HEK293 (cell line): ENCODE data around the gene GOLGA2.

Experiments
- CTCF ChIA-PET: fragments of 350-600 bp; formaldehyde crosslinking; extraction: SDS; loops from one replicate; lab custom pipeline; 2021; ENCODE audit warnings: antibody characterized with exemption; lab: Yijun Ruan, JAX
- POLR2A ChIA-PET: fragments of 300-600 bp; formaldehyde crosslinking; extraction: SDS; loops from one replicate; lab custom pipeline; 2020; ENCODE audit warnings: antibody characterized with exemption, inconsistent platforms; lab: Yijun Ruan, JAX
- H3K27ac ChIP-seq: fragments of 200-500 bp; sonication (Bioruptor generic); 2 replicates; pipeline ENCODE4 v1.5.1; 2014; ENCODE audit warnings: low read depth, low read length, control low read depth, inconsistent platforms; ENCODE audit errors: extremely low read depth
- H3K36me3 ChIP-seq, 2 experiments: fragments of 200-500 bp in 1 of 2; sonication (Bioruptor generic) in 1 of 2; 1 replicate in 1 of 2; 2 replicates in 1 of 2; pipeline ENCODE4 v1.5.1; 2014 to 2017; ENCODE audit warnings: inconsistent platforms in 2 of 2, low read length in 2 of 2; ENCODE audit not compliant: control insufficient read depth in 2 of 2, insufficient read depth in 1 of 2
- H3K4me1 ChIP-seq: fragments of 200-500 bp; sonication (Bioruptor generic); 2 replicates; pipeline ENCODE4 v1.5.1; 2014; ENCODE audit warnings: mild to moderate bottlenecking, low read length, inconsistent platforms; ENCODE audit not compliant: control insufficient read depth, insufficient read depth
- H3K4me3 ChIP-seq: 2 replicates; pipeline ENCODE4 v1.5.1; 2011; ENCODE audit warnings: low read depth, mild to moderate bottlenecking, control low read depth, low read length, moderate library complexity
- H3K9me3 ChIP-seq: fragments of 200-500 bp; sonication (Bioruptor generic); 2 replicates; pipeline ENCODE4 v1.5.1; 2014; ENCODE audit warnings: low read depth, low read length, inconsistent platforms; ENCODE audit not compliant: control insufficient read depth, insufficient read depth
- BCL11B ChIP-seq: fragments of 450-650 bp; formaldehyde crosslinking; IDR thresholded peaks from 2 replicates; pipeline ENCODE4 v1.5.1; 2016; ENCODE audit warnings: low read depth, missing biosample characterization, missing genetic modification characterization
- EGR2 ChIP-seq: fragments of 450-650 bp; formaldehyde crosslinking; IDR thresholded peaks from 2 replicates; pipeline ENCODE4 v1.5.1; 2016; ENCODE audit warnings: low read depth, missing biosample characterization, missing genetic modification characterization
- GLI4 ChIP-seq: fragments of 450-650 bp; formaldehyde crosslinking; IDR thresholded peaks from 2 replicates; pipeline ENCODE4 v1.5.1; 2016; ENCODE audit warnings: missing biosample characterization, missing genetic modification characterization
- GLIS2 ChIP-seq: fragments of 450-650 bp; formaldehyde crosslinking; IDR thresholded peaks from 2 replicates; pipeline ENCODE4 v1.5.1; 2016; ENCODE audit warnings: missing biosample characterization, missing genetic modification characterization
- KLF16 ChIP-seq: fragments of 450-650 bp; formaldehyde crosslinking; IDR thresholded peaks from 2 replicates; pipeline ENCODE4 v1.5.1; 2017; ENCODE audit warnings: missing biosample characterization, missing genetic modification characterization
- KLF17 ChIP-seq: fragments of 450-650 bp; formaldehyde crosslinking; IDR thresholded peaks from 2 replicates; pipeline ENCODE4 v1.5.1; 2016; ENCODE audit warnings: missing biosample characterization, missing genetic modification characterization
- KLF7 ChIP-seq: fragments of 450-650 bp; formaldehyde crosslinking; IDR thresholded peaks from 2 replicates; pipeline ENCODE4 v1.5.1; 2016; ENCODE audit warnings: missing biosample characterization, missing genetic modification characterization, borderline replicate concordance
- KLF9 ChIP-seq: fragments of 450-650 bp; formaldehyde crosslinking; IDR thresholded peaks from 2 replicates; pipeline ENCODE4 v1.5.1; 2016; ENCODE audit warnings: missing biosample characterization, missing genetic modification characterization, low read depth
- SCRT1 ChIP-seq: fragments of 450-650 bp; formaldehyde crosslinking; IDR thresholded peaks from 2 replicates; pipeline ENCODE4 v1.5.1; 2016; ENCODE audit warnings: missing biosample characterization, missing genetic modification characterization, borderline replicate concordance
- TSHZ1 ChIP-seq: fragments of 450-650 bp; formaldehyde crosslinking; IDR thresholded peaks from 2 replicates; pipeline ENCODE4 v1.5.1; 2016; ENCODE audit warnings: missing biosample characterization, missing genetic modification characterization, borderline replicate concordance
- ZBTB8A ChIP-seq: fragments of 450-650 bp; formaldehyde crosslinking; IDR thresholded peaks from 2 replicates; pipeline ENCODE4 v1.5.1; 2016; ENCODE audit warnings: missing biosample characterization, missing genetic modification characterization
- ZFHX2 ChIP-seq: fragments of 450-650 bp; formaldehyde crosslinking; conservative IDR thresholded peaks from 2 replicates; pipeline ENCODE4 v1.5.1; 2016; ENCODE audit warnings: missing biosample characterization, missing genetic modification characterization
- ZFP3 ChIP-seq: fragments of 450-650 bp; formaldehyde crosslinking; IDR thresholded peaks from 2 replicates; pipeline ENCODE4 v1.5.1; 2016; ENCODE audit warnings: low read depth, missing biosample characterization, missing genetic modification characterization
- ZNF10 ChIP-seq: fragments of 450-650 bp; formaldehyde crosslinking; IDR thresholded peaks from 2 replicates; pipeline ENCODE4 v1.5.1; 2017; ENCODE audit warnings: missing biosample characterization, missing genetic modification characterization
- ZNF214 ChIP-seq: fragments of 450-650 bp; formaldehyde crosslinking; IDR thresholded peaks from 2 replicates; pipeline ENCODE4 v1.5.1; 2017; ENCODE audit warnings: missing biosample characterization, mild to moderate bottlenecking, missing genetic modification characterization, borderline replicate concordance
- ZNF274 ChIP-seq, 2 experiments: fragments of 200-500 bp in 1 of 2; fragments of 450-650 bp in 1 of 2; sonication (Bioruptor generic) in 1 of 2; formaldehyde crosslinking in 1 of 2; IDR thresholded peaks; 2 replicates each; pipeline versions ENCODE4 v1.5.1 to v1.6.1; 2014 to 2016; ENCODE audit warnings: borderline replicate concordance in 1 of 2, inconsistent platforms in 1 of 2, low read length in 1 of 2, missing biosample characterization in 1 of 2, missing genetic modification characterization in 1 of 2
- ZNF501 ChIP-seq: fragments of 450-650 bp; formaldehyde crosslinking; IDR thresholded peaks from 2 replicates; pipeline ENCODE4 v1.5.1; 2016; ENCODE audit warnings: missing biosample characterization, missing genetic modification characterization
- ZNF529 ChIP-seq: fragments of 450-650 bp; formaldehyde crosslinking; IDR thresholded peaks from 2 replicates; pipeline ENCODE4 v1.5.1; 2017; ENCODE audit warnings: missing genetic modification characterization, missing biosample characterization; ENCODE audit not compliant: insufficient replicate concordance
- ZNF555 ChIP-seq: fragments of 450-650 bp; formaldehyde crosslinking; conservative IDR thresholded peaks from 2 replicates; pipeline ENCODE4 v1.5.1; 2017; ENCODE audit warnings: missing biosample characterization, mild to moderate bottlenecking, missing genetic modification characterization, inconsistent platforms
- ZNF626 ChIP-seq: fragments of 450-650 bp; sonication (Bioruptor Pico); formaldehyde crosslinking; IDR thresholded peaks from 2 replicates; pipeline ENCODE4 v1.5.1; 2018; ENCODE audit warnings: missing biosample characterization, missing genetic modification characterization, inconsistent platforms
- ZNF658 ChIP-seq: fragments of 450-650 bp; formaldehyde crosslinking; IDR thresholded peaks from 2 replicates; pipeline ENCODE4; 2016; ENCODE audit warnings: missing biosample characterization, missing genetic modification characterization
- ZNF692 ChIP-seq: fragments of 450-650 bp; formaldehyde crosslinking; IDR thresholded peaks from 2 replicates; pipeline ENCODE4 v1.5.1; 2016; ENCODE audit warnings: missing biosample characterization, missing genetic modification characterization

GOLGA2 gene

GRCh38 chr9:128211186-128211980 is 64.4 kb downstream of the GOLGA2 start:
- ChIA-PET CTCF (interaction anchor here (0.6 to 1.3 kb wide), 3 partner anchors 8 to 1733 kb away, joined by 3 to 6 read pairs (median 4); partner anchors contain the start of gene DNM1), POLR2A (interaction anchor here (0.7 to 1.5 kb wide), 6 partner anchors 13 to 65 kb away, joined by 3 to 8 read pairs (median 4); partner anchors contain the start of genes BBLN, GOLGA2 and SWI5)
- Histone ChIP-seq H3K9me3 (no peaks in the 10 kb centered on the region), H3K4me3 (no peak overlapping the region), H3K36me3 (no peaks in the 10 kb centered on the region), H3K27ac (no peak overlapping the region), H3K4me1 (no peaks in the 10 kb centered on the region)
- TF ChIP-seq ZNF658 (no peak), KLF16 (tag by site-specific recombination) (no peak), ZNF274 (IDR thresholded peaks at IDR 0.05; ENCODE audit: low read length) (no peak), ZNF274 (tag by site-specific recombination; IDR thresholded peaks at IDR 0.05; ENCODE audit: borderline replicate concordance) (no peak), TSHZ1 (tag by site-specific recombination) (no peak), KLF7 (tag by site-specific recombination) (no peak), ZNF10 (tag by site-specific recombination) (no peak), KLF9 (tag by site-specific recombination) (no peak), ZNF555 (tag by site-specific recombination) (no peak), ZBTB8A (tag by site-specific recombination) (no peak), ZNF501 (tag by site-specific recombination) (no peak), BCL11B (no peak), GLI4 (tag by site-specific recombination) (no peak), ZFP3 (tag by site-specific recombination) (no peak), ZNF692 (tag by site-specific recombination) (no peak), KLF17 (tag by site-specific recombination) (no peak)

- ChIA-PET CTCF (interaction anchor here (2.2 kb wide), 1 partner anchor 46 kb away, joined by 9 read pairs; no protein-coding TSS in a partner anchor), POLR2A (no interaction called here)
- no peaks in the 10 kb centered on the region for H3K36me3 ChIP-seq
- H3K4me3 ChIP-seq, result no peak overlapping the region
- H3K4me1 ChIP-seq, result no peaks in the 10 kb centered on the region
- H3K27ac ChIP-seq, result no peak overlapping the region
- peak; percentile 29; the same call in 1 of the 2 replicates for TF ChIP-seq GLIS2 (tag by site-specific recombination)
- no peak for TF ChIP-seq ZNF626 (tag by site-specific recombination)
- no peak for TF ChIP-seq ZNF214 (tag by site-specific recombination)
- peak; percentile 66 for TF ChIP-seq EGR2 (tag by site-specific recombination)
- no peak for TF ChIP-seq ZNF529 (tag by site-specific recombination)
- TF ChIP-seq SCRT1 (tag by site-specific recombination), result no peak
- TF ChIP-seq ZFHX2, result peak; percentile 58
- no peaks in the 10 kb centered on the region for H3K9me3 ChIP-seq
Observed at GRCh38 chr9:128208946-128209669, 66.7 kb downstream of the GOLGA2 start.
